Heart right ventricle (tissue), 16 donors: ENCODE measurements around the gene PEPD. TPM values are rescaled to one million over a fixed set of nuclear protein-coding genes. Genes with fewer than 3 reads are reported as not detected.

ENCODE experiments used
- ATAC-seq, 8 donors: fragments of 200-7000 bp; cut with Tn5 transposase; one replicate each; pipeline ENCODE4 v1.9.1; 2020; ENCODE audit warnings: mild to moderate bottlenecking in 8 of 8, moderate library complexity in 8 of 8, moderate number of reproducible peaks in 1 of 8
- DNase-seq, 2 donors: peaks; one replicate each; pipeline ENCODE4 v3.0.0-alpha.2; 2020
- H3K27ac ChIP-seq, 10 donors: fragments of 200-600 bp; sonication (generic) in 2 of 10; one replicate each; pipeline versions ENCODE4 v1.5.0 to v1.8.0; 2020 to 2022; ENCODE audit warnings: mild to moderate bottlenecking in 3 of 10
- H3K27me3 ChIP-seq, 7 donors: fragments of 200-600 bp; one replicate each; pipeline ENCODE4 v1.8.0; 2021 to 2022; ENCODE audit warnings: mild to moderate bottlenecking in 2 of 7
- H3K36me3 ChIP-seq, 9 donors: fragments of 200-600 bp; sonication (generic) in 1 of 9; one replicate each; pipeline versions ENCODE4 v1.5.0 to v1.8.0; 2020 to 2022; ENCODE audit warnings: mild to moderate bottlenecking in 2 of 9
- H3K4me1 ChIP-seq, 9 donors: fragments of 200-600 bp; sonication (generic) in 1 of 9; one replicate each; pipeline versions ENCODE4 v1.5.0 to v1.8.0; 2020 to 2022; ENCODE audit warnings: mild to moderate bottlenecking in 4 of 9
- H3K4me3 ChIP-seq, 10 donors: fragments of 200-600 bp; sonication (generic) in 2 of 10; one replicate each; pipeline versions ENCODE4 v1.5.0 to v1.8.0; 2020 to 2022; ENCODE audit warnings: mild to moderate bottlenecking in 7 of 10, moderate library complexity in 2 of 10
- H3K9me3 ChIP-seq, 11 donors: fragments of 200-600 bp in 10 of 11; sonication (generic) in 2 of 11; one replicate each; pipeline versions ENCODE4 v1.5.0 to v1.8.0; 2013 to 2022; ENCODE audit warnings: mild to moderate bottlenecking in 2 of 11, control low read depth in 1 of 11, moderate library complexity in 1 of 11
- CTCF ChIP-seq, 9 donors: fragments of 200-600 bp; sonication (generic) in 2 of 9; IDR thresholded peaks; one replicate each; pipeline versions ENCODE4 v1.5.0 to v1.8.0; 2021 to 2022; ENCODE audit warnings: antibody characterized with exemption in 9 of 9, mild to moderate bottlenecking in 5 of 9, moderate library complexity in 1 of 9
- WGBS, 2 donors: extraction: QIAGEN DNeasy Blood & Tissue Kit; methylation state at CpG; one replicate each; pipeline ENCODE4 v1.1.7; 2013; ENCODE audit warnings: inconsistent platforms in 1 of 2; 5-methylcytosine and 5-hydroxymethylcytosine counted together
- intact Hi-C, 10 donors: fragments of 100-400 bp; cut with DNase I; formaldehyde crosslinking; loops; one replicate each; pipeline versions ENCODE4 v1.11.1 to v1.14.2; 2022
- polyA plus RNA-seq, 2 donors: library from polyadenylated mRNA; stranded (reverse); fragments of 200-250 nt; gene quantifications; one replicate each; pipeline ENCODE4 v1.2.3, GENCODE V29; 2013
- total RNA-seq, 10 donors: library from RNA; stranded (reverse); fragmentation: NEBNext Ultra II Directional in 3 of 10; extraction: Animal tissue kit (Norgen Biotek cat#: 25700) in 3 of 10; gene quantifications; one replicate each; pipeline versions ENCODE4 v1.2.1 to v1.2.4, GENCODE V29; 2021 to 2023
- donor health status: Arrhythmogenic right ventricular cardiomyopathy.
- donor health status: ischemic (EF 13 %, LVEDD 7.1; RV severe dilation, severe dysfunction).
- donor health status: healthy with polysubstance abuse.
- donor health status: DM: no; HTN: yes; CAD: no.
- donor health status: DM: no; HTN: no; CAD: no.
- donor health status: ischemic (EF 25% LVEDD 6.9; RV normal size, moderate dysfunction).
- donor health status: ischemic (EF 25% LVEDD 5.7; RV mildly dilated, moderate dysfunction).
- donor health status: healthy.
- donor health status: DM: yes; HTN: yes; CAD: no.
- donor health status: Ischemic cardiomyopathy.
- donor health status: ischemic (EF 35%, LVEDD 5.7; RV mildly dilated, moderate dysfunction).
- donor health status: nonischemic (EF 11% LVEDD 7.7; RV severe dilation, severe dysfunction).
- donor health status: DM: yes; HTN: yes; CAD: no.
- donor health status: PGD.
- donor health status: ischemic (EF 29% LVEDD 5.4; RV normal size, mild dysfunction).
- donor health status: nonischemic (EF 23%, LVEDD 6.1; RV moderate dilation, normal function).

The PEPD gene
- total and polyA plus RNA-seq, 12 donors = 20.4 to 47.7 (median 26.8) TPM

DNA sequence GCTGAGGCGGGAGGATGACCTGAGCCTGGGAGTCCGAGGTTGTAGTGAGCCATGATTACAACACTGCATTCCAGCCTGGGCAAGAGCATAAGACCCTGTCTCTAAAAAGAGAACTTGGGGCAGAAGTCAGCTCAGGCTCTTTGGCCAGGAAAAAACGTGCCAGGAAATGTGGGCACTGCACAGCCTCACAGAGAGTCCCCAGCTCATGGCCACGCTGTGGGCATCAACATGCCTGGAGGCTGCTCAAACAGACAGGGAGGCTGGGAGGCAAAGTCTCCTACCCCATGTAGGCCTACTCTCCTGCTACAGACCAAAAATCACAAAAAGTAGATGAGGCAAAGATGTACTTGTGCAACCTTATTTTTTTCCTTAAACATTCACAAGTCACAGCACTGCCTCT lies 49.4 kb downstream of the PEPD start:
- Histone ChIP-seq H3K27me3 (no peaks in the 10 kb centered on the region), H3K36me3 (peaks cover 0 to 34% (median 8%) of the 10 kb centered on the region in 9 donors), H3K4me1 (peaks cover 0 to 8% (median 0%) of the 10 kb centered on the region in 9 donors), H3K4me3 (no peak overlapping the region), H3K9me3 (no peaks in the 10 kb centered on the region), H3K27ac (no peak overlapping the region)
- 90 to 94% methylated on average over 4 of the region's 4 CpGs for WGBS, 2 donors
- no peak for TF ChIP-seq CTCF (IDR thresholded peaks at IDR 0.05)
- intact Hi-C loops = no loop called here
- ATAC-seq = no peak
- no peak for DNase-seq

DNA sequence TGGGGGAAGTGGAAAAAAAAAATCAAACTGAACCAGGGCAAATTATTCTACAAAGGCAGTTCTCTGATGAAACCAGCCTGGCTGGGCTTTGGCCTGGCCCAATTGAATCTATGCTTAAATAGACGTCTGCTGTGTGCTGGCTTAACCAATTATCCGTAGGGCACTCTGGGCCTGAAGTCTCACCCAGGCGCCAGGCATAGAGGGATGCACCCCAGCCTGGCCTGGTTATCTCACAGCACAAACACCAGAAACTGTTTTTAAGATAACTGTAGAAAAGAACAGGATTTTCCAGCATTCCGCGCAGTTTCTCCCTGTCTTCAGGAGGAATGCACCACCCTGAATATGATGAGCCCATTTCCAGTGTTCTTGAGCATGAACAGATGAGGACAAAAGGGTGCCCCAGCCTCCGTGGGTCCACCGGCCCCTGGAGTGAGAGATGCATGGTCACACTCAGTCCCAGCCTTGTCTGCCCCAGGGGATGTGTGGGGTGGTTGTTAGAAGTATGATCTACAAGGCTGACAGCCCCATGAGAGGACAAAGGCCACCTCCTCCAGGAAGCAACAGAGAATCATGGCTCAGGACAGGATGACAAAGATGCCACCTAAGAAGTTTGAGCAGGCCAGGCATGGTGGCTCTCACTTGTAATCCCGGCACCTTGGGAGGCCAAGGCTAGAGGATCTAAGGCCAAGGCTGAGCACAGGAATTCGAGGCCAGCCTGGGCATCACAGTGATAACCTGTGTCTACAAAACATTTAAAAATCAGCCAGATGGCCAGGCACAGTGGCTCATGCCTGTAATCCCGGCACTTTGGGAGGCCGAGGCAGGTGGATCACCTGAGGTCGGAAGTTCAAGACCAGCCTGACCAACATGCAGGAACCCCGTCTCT lies 50.2 kb downstream of the PEPD start:
- WGBS, 2 donors = 90 to 96% methylated on average over 13 of the region's 13 CpGs
- no peak overlapping the region for H3K27ac ChIP-seq
- no peaks in the 10 kb centered on the region for H3K9me3 ChIP-seq
- intact Hi-C loops = no loop called here
- H3K36me3 ChIP-seq = peaks cover 0 to 29% (median 0%) of the 10 kb centered on the region in 9 donors
- TF ChIP-seq CTCF (IDR thresholded peaks at IDR 0.05) = no peak
- H3K4me1 ChIP-seq = peaks cover 0 to 10% (median 2%) of the 10 kb centered on the region in 9 donors
- H3K4me3 ChIP-seq = no peak overlapping the region
- ATAC-seq (no peak), DNase-seq (no peak)
- no peaks in the 10 kb centered on the region for H3K27me3 ChIP-seq

GRCh38 chr19:33470686-33471085 lies 50.9 kb downstream of the PEPD start:
- ATAC-seq (no peak), DNase-seq (no peak)
- no peak for TF ChIP-seq CTCF (IDR thresholded peaks at IDR 0.05)
- 86 to 87% methylated on average over 5 of the region's 5 CpGs for WGBS, 2 donors
- Histone ChIP-seq H3K9me3 (no peaks in the 10 kb centered on the region), H3K27ac (no peak overlapping the region), H3K4me1 (peaks cover 0 to 17% (median 7%) of the 10 kb centered on the region in 9 donors), H3K36me3 (peaks cover 0 to 23% (median 0%) of the 10 kb centered on the region in 9 donors), H3K4me3 (no peak overlapping the region), H3K27me3 (no peaks in the 10 kb centered on the region)
- intact Hi-C loops = no loop called here

GRCh38 chr19:33470040-33470330 lies 51.6 kb downstream of the PEPD start:
- Histone ChIP-seq H3K27me3 (no peaks in the 10 kb centered on the region), H3K27ac (no peak overlapping the region), H3K4me1 (peaks cover 0 to 24% (median 10%) of the 10 kb centered on the region in 9 donors), H3K4me3 (no peak overlapping the region), H3K9me3 (no peaks in the 10 kb centered on the region), H3K36me3 (peaks cover 0 to 16% (median 0%) of the 10 kb centered on the region in 9 donors)
- intact Hi-C loops = no loop called here
- ATAC-seq = no peak
- no peak for TF ChIP-seq CTCF (IDR thresholded peaks at IDR 0.05)
- WGBS, 2 donors = 92% methylated on average over 7 of the region's 7 CpGs
- DNase-seq = no peak
